ENCODE results near the gene SLC51A. TPM values are rescaled to one million over a fixed set of nuclear protein-coding genes. Genes with fewer than 3 reads are reported as not detected.
A peak's percentile ranks its signal among the peaks of the same experiment; 100 is the strongest.

SLC51A gene
- total RNA-seq, 2 donors from 2014 or later = 0.35 TPM; not detected in 1

DNA sequence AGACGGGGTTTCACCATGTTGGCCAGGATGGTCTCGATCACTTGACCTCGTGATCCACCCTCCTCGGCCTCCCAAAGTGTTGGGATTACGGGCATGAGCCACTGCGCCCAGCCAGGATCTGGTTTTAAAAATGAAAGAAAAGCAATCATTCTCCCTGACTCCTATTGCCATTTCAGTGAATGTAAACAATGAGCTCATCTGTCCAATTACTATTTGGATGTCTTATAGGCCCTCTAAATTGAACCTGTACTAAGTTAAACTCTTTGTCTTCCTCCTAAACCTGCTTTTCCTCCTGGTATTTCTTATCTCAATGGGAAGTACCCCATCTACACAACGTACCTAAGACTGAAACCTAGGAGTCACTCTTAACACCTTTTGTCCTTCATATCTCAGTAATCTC, 47.5 kb downstream of the SLC51A start:
- TF ChIP-seq CTCF (IDR thresholded peaks at IDR 0.05) = no peak
- Histone ChIP-seq H3K4me1 (peaks cover 0 to 9% of the 10 kb centered on the region in 2 donors), H3K36me3 (peaks cover 58% of the 10 kb centered on the region), H3K27me3 (no peaks in the 10 kb centered on the region), H3K9me3 (no peaks in the 10 kb centered on the region), H3K27ac (no peak overlapping the region), H3K4me3 (no peak overlapping the region)
- no peak for DNase-seq (ENCODE audit: low spot score)

GRCh38 chr3:196268284-196269163, 52.2 kb downstream of the SLC51A start:
- DNase-seq (ENCODE audit: low spot score) = peak; percentile 59
- Histone ChIP-seq H3K4me1 (peaks cover 0 to 23% of the 10 kb centered on the region in 2 donors), H3K9me3 (no peaks in the 10 kb centered on the region), H3K27me3 (no peaks in the 10 kb centered on the region), H3K36me3 (peaks cover 68% of the 10 kb centered on the region), H3K27ac (no peak overlapping the region), H3K4me3 (no peak overlapping the region)
- no peak for TF ChIP-seq CTCF (IDR thresholded peaks at IDR 0.05)

DNA sequence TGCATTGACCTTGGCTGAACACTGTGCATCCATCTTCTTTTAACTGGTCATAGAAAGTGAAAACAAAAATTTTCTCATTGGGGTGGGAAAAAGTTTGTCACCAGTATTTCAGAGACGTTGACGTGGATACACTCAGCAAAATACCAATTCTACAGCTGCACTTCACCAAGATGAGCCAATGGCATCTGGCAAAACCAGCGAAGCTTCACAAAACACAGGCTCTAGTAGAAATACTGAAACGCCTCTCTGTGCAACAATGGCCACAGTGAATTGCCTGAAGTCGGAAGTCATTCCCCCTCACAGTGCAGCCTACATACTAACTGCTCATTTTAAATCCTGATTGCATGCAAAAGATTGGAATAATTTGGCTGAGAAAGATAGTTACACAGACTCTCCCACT, 54.2 kb downstream of the SLC51A start:
- H3K27ac ChIP-seq = no peak overlapping the region
- H3K4me1 ChIP-seq = peaks cover 0 to 34% of the 10 kb centered on the region in 2 donors
- H3K36me3 ChIP-seq = peaks cover 56% of the 10 kb centered on the region
- TF ChIP-seq CTCF (IDR thresholded peaks at IDR 0.05) = no peak
- H3K4me3 ChIP-seq = no peak overlapping the region
- no peaks in the 10 kb centered on the region for H3K27me3 ChIP-seq
- no peaks in the 10 kb centered on the region for H3K9me3 ChIP-seq
- DNase-seq (ENCODE audit: low spot score) = no peak

- H3K4me3 ChIP-seq = no peak overlapping the region
- no peaks in the 10 kb centered on the region for H3K9me3 ChIP-seq
- peak overlapping the region; percentile 11 to 70 for H3K27ac ChIP-seq
- H3K36me3 ChIP-seq = peaks cover 34% of the 10 kb centered on the region
- DNase-seq (ENCODE audit: low spot score) = no peak
- no peak for TF ChIP-seq CTCF (IDR thresholded peaks at IDR 0.05)
- H3K4me1 ChIP-seq = peaks cover 0 to 34% of the 10 kb centered on the region in 2 donors
- H3K27me3 ChIP-seq = no peaks in the 10 kb centered on the region
These were observed 56.5 kb downstream of the SLC51A start for GRCh38 chr3:196272826-196273225.

- Histone ChIP-seq H3K27ac (no peak overlapping the region), H3K27me3 (no peaks in the 10 kb centered on the region), H3K4me1 (peaks cover 0 to 27% of the 10 kb centered on the region in 2 donors), H3K9me3 (no peaks in the 10 kb centered on the region), H3K4me3 (no peak overlapping the region), H3K36me3 (peaks cover 27% of the 10 kb centered on the region)
- no peak for DNase-seq (ENCODE audit: low spot score)
- TF ChIP-seq CTCF (IDR thresholded peaks at IDR 0.05) = no peak
These were observed 57.3 kb downstream of the SLC51A start for GRCh38 chr3:196273655-196274054.
